D721Med (cell line): ENCODE measurements around the gene PELI1.

ENCODE experiments used
- DNase-seq: peaks from one replicate; pipeline ENCODE4 v3.0.0; 2011; ENCODE audit warnings: low spot score; ENCODE audit not compliant: insufficient read length
- FAIRE-seq: peaks from 2 replicates; lab custom pipeline; 2011; peaks lifted over from hg19 to GRCh38; lab: Jason Lieb, UNC
- TF ChIP-seq, protein P1 (sequence below): IDR thresholded peaks from 2 replicates; pipeline ENCODE4 v1.5.1; 2012; ENCODE audit warnings: mild to moderate bottlenecking, control low read depth; ENCODE audit not compliant: insufficient read depth; ENCODE audit errors: missing control alignments

PELI1 gene

DNA sequence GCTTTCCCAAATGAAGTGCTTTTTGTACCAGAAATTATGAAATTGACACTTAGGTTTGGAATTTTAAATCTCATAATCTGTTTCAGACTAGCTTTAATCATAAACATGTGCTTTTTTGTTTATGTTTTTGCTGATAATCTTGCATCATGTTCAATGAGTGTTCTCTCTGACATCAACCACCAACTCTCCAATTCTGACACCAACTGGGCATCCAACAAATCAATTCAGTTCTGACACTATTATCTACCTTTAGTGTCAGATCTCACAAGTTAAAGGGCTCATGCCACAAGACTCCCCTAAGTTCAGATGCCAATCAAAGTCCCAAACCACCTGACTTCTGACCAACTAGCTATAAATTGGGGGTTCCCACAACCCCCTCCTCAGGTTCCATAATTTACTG lies 19.6 kb downstream of the PELI1 start:
- TF ChIP-seq, protein P1, sequence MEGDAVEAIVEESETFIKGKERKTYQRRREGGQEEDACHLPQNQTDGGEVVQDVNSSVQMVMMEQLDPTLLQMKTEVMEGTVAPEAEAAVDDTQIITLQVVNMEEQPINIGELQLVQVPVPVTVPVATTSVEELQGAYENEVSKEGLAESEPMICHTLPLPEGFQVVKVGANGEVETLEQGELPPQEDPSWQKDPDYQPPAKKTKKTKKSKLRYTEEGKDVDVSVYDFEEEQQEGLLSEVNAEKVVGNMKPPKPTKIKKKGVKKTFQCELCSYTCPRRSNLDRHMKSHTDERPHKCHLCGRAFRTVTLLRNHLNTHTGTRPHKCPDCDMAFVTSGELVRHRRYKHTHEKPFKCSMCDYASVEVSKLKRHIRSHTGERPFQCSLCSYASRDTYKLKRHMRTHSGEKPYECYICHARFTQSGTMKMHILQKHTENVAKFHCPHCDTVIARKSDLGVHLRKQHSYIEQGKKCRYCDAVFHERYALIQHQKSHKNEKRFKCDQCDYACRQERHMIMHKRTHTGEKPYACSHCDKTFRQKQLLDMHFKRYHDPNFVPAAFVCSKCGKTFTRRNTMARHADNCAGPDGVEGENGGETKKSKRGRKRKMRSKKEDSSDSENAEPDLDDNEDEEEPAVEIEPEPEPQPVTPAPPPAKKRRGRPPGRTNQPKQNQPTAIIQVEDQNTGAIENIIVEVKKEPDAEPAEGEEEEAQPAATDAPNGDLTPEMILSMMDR: no peak
- DNase-seq (no peak), FAIRE-seq (no peak)

DNA sequence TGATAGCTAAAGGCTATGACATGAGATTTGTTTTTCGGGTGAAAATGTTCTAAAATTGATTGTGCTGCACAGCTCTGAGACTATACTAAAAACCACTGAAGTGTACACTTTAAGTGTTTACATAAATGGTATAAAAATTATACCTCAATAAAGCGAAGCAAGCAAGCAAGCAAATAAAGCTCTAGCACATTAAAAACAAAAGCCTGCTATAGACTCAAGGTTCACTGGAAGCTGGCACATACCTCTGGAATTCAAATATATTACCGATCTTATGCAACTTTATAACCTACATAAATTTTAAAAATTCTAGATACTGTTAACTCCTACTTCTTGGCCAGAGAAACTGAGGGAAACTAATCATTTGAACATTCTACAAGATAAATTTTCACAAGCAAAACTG lies 20.1 kb downstream of the PELI1 start:
- TF ChIP-seq, protein P1: no peak
- DNase-seq: no peak
- FAIRE-seq: no peak

DNA sequence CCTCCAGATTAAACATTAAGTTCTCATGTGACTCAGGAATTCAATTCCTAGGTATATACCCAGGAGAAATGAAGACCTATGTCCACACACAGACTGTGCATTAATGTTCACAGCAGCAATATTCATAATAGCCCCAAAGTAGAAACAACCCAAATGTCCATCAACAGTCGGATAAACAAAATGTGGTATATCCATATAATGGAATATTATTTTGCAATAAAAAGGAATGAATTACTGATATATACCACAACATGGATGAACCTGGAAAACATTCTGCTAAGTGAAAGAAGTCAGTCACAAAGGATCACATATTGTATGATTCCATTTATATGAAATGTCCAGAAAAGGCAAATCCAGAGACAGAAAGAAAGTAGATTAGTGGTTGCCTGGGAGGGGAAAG lies 20.5 kb downstream of the PELI1 start:
- no peak for FAIRE-seq
- DNase-seq: no peak
- TF ChIP-seq, protein P1: no peak

DNA sequence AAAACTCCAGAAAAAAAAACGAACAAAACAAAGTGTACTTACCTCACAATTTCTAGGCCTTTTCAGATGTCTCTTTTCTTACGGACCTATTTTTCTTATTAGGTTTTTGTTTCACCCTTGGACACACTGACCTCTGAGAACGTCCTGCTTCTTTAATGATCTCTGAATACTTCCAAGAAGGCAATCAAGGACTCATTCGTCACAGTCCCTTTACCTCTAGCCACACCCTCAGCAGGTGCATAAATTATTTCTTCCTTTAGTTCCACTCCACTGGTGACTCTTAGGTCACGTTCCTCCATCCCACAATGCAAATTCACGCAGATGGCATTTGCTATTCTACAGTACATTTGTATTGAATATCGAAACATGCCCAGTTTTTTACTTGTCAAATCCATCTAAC lies 21.9 kb downstream of the PELI1 start:
- DNase-seq (no peak), FAIRE-seq (no peak)
- TF ChIP-seq, protein P1: no peak

DNA sequence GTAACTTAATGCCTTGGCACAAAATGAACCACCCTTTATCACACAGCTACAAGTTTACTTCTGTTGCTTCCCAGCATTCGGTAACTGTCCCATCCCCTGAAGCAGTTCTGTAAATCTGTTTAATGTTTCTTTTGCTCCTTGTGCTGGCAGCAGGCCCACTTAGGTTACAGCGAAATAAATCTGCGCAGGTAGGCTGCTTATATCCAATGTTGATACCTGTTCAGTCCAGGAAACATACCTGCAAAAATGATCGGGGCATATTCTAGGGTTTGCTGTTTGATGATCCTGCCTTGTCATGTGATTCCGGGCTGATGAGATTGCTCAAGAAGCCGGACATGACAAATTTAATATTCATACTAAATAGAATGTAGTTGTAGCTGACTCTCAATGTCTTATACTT lies 23.3 kb downstream of the PELI1 start:
- TF ChIP-seq, protein P1: no peak
- FAIRE-seq: no peak
- no peak for DNase-seq

DNA sequence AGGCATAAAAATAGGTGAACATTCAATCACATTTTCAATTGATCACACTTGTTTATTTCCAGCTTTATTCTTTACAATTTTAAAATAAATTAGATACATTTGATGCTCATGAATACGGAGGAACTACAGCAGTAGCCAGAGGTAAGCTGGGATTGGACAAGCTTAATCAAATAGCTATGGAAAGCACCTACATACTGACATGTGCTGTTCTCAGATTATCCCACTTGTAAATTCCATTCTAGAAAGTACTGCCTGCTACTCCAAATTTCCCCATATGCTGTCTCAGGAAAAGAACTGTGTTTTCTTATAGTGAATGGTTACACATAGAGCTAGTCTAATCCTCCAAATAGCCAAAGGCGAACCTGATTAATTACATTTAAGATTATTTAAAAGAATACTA lies 24.2 kb downstream of the PELI1 start:
- DNase-seq (no peak), FAIRE-seq (peak; percentile 51)
- TF ChIP-seq, protein P1: no peak

DNA sequence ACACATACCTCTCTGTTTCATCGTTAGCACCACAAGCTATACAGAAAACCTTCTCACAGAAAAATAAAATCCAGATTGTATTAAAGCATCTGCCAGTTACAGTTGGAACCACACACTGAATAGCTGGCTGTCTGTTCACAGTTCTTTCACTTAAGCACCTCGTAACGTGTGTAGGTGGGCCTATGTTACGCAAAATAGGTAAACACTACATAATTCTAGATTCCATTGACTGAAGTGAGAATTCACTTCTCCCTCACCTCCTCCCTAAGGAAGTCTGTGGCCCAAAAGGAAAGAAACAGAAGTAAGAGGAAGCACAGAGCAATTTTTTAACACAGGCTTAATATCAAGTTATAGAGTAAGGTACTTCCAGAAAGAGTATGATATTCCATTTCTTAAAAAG lies 24.9 kb downstream of the PELI1 start:
- TF ChIP-seq, protein P1: no peak
- DNase-seq (no peak), FAIRE-seq (no peak)
